PFSK-1 (cell line): ENCODE results near the gene APCDD1.

ENCODE experiments used
- FOXP2 ChIP-seq: optimal IDR thresholded peaks from 2 replicates; pipeline ENCODE3; 2011; ENCODE audit warnings: borderline replicate concordance, control low read depth, inconsistent platforms; ENCODE audit not compliant: insufficient read depth; ENCODE audit errors: extremely low read length, extremely low read depth
- POLR2AphosphoS5 ChIP-seq: IDR thresholded peaks from 2 replicates; pipeline ENCODE4 v1.6.1; 2012; ENCODE audit warnings: low read depth, mild to moderate bottlenecking, control low read depth, low read length, moderate library complexity
- SIN3A ChIP-seq: IDR thresholded peaks from 2 replicates; pipeline ENCODE4 v1.6.1; 2012; ENCODE audit warnings: mild to moderate bottlenecking, low read length, moderate library complexity, borderline replicate concordance; ENCODE audit not compliant: insufficient read depth
- TAF1 ChIP-seq: IDR thresholded peaks from 2 replicates; pipeline ENCODE4 v1.6.1; 2012; ENCODE audit warnings: low read length, control low read depth, borderline replicate concordance; ENCODE audit not compliant: insufficient read depth
- TF ChIP-seq, protein P1 (sequence below), 2 experiments: IDR thresholded peaks; 2 replicates each; pipeline versions ENCODE4 v1.6.1 to v1.8.0; 2011 to 2012; ENCODE audit warnings: low read depth in 2 of 2, low read length in 2 of 2, control low read depth in 1 of 2, inconsistent platforms in 1 of 2, mild to moderate bottlenecking in 1 of 2, moderate library complexity in 1 of 2; ENCODE audit not compliant: insufficient read depth in 1 of 2

APCDD1 gene

DNA sequence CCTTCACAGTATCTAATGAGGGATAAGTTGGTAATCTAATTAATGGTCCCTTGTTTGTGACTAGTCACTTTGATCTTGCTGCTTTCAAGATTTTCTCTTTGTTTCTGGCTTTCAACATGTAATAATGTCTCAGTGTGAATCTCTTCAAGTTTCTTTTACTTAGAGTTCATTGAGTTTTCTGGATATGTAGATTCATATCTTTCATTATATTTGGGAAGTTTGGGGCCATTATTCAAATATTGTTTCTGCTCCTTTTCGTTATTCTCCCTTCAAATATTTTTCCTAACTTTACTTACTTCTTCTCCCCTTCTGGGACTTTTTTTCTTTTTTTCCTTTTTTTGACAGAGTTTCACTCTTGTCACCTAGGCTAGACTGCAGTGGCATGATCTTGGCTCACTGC is 50.3 kb downstream of the APCDD1 start:
- TF ChIP-seq TAF1: no peak
- no peak for TF ChIP-seq POLR2AphosphoS5
- TF ChIP-seq SIN3A: no peak
- TF ChIP-seq, protein P1, sequence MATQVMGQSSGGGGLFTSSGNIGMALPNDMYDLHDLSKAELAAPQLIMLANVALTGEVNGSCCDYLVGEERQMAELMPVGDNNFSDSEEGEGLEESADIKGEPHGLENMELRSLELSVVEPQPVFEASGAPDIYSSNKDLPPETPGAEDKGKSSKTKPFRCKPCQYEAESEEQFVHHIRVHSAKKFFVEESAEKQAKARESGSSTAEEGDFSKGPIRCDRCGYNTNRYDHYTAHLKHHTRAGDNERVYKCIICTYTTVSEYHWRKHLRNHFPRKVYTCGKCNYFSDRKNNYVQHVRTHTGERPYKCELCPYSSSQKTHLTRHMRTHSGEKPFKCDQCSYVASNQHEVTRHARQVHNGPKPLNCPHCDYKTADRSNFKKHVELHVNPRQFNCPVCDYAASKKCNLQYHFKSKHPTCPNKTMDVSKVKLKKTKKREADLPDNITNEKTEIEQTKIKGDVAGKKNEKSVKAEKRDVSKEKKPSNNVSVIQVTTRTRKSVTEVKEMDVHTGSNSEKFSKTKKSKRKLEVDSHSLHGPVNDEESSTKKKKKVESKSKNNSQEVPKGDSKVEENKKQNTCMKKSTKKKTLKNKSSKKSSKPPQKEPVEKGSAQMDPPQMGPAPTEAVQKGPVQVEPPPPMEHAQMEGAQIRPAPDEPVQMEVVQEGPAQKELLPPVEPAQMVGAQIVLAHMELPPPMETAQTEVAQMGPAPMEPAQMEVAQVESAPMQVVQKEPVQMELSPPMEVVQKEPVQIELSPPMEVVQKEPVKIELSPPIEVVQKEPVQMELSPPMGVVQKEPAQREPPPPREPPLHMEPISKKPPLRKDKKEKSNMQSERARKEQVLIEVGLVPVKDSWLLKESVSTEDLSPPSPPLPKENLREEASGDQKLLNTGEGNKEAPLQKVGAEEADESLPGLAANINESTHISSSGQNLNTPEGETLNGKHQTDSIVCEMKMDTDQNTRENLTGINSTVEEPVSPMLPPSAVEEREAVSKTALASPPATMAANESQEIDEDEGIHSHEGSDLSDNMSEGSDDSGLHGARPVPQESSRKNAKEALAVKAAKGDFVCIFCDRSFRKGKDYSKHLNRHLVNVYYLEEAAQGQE (IDR thresholded peaks at IDR 0.05; ENCODE audit: insufficient read depth in 1 of 2, low read depth in 2 of 2, low read length in 2 of 2): no peak
- no peak for TF ChIP-seq FOXP2

DNA sequence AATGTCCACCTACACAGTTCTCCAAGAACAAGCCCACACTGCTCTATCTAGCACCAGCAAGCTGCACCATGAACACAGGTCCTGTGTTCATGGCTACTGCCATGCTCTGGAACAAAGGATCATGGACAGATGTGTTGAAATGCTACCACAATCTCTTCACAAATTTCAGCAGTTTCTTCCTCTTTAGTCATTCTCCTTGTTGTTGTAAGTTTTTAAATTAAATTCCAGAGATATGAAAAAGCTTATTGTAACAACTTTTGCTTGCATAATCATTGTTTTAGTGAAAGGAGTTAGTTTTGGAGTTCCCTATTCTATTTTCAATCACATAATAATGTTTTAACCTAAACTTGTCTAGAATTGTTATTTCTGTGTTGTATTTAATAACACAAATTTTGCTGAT is 54.2 kb downstream of the APCDD1 start:
- TF ChIP-seq POLR2AphosphoS5 (no peak), FOXP2 (no peak), TAF1 (no peak), SIN3A (no peak)
- TF ChIP-seq, protein P1 (IDR thresholded peaks at IDR 0.05; ENCODE audit: insufficient read depth in 1 of 2, low read depth in 2 of 2, low read length in 2 of 2): no peak

DNA sequence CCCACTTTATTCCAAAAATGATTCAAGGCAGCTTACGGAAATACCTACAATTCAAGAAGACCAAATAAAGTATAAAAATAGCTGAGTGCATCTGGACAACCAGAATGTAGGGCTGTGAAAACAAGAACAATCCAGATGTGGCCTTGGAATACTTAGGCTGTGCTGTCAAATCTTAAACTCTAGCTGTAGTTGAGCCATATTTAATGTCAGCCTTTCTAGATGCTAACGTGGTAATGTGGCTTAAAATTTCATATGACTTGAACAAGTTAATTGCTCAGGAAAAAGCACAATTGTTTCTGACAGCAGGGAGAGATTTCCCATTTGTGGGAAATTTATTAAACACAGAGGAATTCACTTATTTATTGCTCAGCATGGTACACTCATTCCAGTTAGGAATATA is 56.8 kb downstream of the APCDD1 start:
- TF ChIP-seq SIN3A (no peak), FOXP2 (no peak), TAF1 (no peak), POLR2AphosphoS5 (no peak)
- TF ChIP-seq, protein P1 (IDR thresholded peaks at IDR 0.05; ENCODE audit: insufficient read depth in 1 of 2, low read depth in 2 of 2, low read length in 2 of 2): no peak

DNA sequence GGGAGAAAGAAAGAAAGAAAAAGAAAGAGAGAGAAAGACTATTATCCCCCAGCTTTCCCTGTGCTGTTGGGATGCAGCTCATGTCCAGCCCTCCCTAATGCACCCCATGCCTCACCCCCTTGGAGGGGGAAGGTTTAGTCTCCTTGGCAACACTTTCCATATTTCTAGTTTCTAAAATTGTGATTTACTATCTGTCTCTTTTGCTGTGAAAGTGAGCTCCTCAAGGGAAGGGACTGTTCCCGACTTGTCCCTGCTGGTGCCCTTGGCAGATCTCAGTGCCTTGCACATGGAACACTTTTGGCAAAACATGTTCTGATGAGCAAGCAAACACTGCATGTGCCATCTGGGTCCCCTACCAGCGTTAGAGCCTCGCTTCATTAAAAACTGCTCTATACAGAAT is 59.6 kb downstream of the APCDD1 start:
- no peak for TF ChIP-seq FOXP2
- TF ChIP-seq TAF1: no peak
- no peak for TF ChIP-seq POLR2AphosphoS5
- TF ChIP-seq SIN3A: no peak
- TF ChIP-seq, protein P1 (IDR thresholded peaks at IDR 0.05; ENCODE audit: insufficient read depth in 1 of 2, low read depth in 2 of 2, low read length in 2 of 2): no peak

DNA sequence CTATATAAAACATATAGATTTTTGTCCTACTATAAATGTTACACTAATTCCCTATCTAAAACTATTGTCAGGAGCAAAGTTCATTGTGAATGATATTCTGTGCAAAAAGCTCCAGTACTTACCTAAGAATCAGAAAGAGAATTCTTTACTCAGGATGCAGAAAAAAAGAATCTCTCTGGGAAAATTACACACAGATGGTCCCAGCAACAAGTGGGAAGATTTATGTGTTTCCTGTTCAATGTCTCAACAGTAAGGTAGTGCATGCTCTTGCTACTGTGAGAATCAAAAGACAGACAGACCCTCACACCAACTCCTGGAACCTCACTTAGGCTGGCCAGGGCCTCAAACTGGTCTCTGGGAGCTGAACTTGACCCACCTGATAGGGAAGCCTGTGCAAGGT is 60.2 kb downstream of the APCDD1 start:
- TF ChIP-seq POLR2AphosphoS5 (no peak), TAF1 (no peak), FOXP2 (no peak), SIN3A (no peak)
- TF ChIP-seq, protein P1 (IDR thresholded peaks at IDR 0.05; ENCODE audit: insufficient read depth in 1 of 2, low read depth in 2 of 2, low read length in 2 of 2): no peak
